HG03025 (cell line): Measurements from ENCODE around the gene CRYGA.

ENCODE experiments used
- ATAC-seq: cut with Tn5 transposase; IDR thresholded peaks from one replicate; pipeline ENCODE4 v1.9.1; 2021; ENCODE audit warnings: mild to moderate bottlenecking, moderate library complexity; ENCODE audit not compliant: unreplicated experiment, low FRiP score

The CRYGA gene, protein sequence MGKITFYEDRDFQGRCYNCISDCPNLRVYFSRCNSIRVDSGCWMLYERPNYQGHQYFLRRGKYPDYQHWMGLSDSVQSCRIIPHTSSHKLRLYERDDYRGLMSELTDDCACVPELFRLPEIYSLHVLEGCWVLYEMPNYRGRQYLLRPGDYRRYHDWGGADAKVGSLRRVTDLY

DNA sequence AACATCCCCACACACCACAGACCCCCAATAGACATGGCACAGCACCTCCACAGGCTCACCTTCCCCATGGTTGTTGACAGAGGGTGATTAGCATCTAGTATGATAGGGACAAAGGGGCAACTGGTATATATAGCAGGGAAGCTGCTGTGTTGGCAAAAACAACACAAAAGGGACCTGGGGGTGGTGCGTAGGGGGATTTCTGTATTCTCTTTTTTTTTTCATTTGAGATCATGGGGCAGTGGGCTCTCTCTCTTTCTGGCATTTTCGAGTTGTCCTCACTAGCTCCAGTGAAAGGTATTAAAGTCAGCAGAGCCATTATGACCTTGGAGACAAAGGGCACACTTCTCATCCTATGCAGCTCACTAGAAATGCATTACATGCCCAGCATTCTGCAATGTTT is at the start of gene CRYGA:
Gene CRYGA (minus strand): TSS at position 101 of the 400 bp plus-strand sequence. CDS start 33 bp downstream, at position 68.
- no peak for ATAC-seq

DNA sequence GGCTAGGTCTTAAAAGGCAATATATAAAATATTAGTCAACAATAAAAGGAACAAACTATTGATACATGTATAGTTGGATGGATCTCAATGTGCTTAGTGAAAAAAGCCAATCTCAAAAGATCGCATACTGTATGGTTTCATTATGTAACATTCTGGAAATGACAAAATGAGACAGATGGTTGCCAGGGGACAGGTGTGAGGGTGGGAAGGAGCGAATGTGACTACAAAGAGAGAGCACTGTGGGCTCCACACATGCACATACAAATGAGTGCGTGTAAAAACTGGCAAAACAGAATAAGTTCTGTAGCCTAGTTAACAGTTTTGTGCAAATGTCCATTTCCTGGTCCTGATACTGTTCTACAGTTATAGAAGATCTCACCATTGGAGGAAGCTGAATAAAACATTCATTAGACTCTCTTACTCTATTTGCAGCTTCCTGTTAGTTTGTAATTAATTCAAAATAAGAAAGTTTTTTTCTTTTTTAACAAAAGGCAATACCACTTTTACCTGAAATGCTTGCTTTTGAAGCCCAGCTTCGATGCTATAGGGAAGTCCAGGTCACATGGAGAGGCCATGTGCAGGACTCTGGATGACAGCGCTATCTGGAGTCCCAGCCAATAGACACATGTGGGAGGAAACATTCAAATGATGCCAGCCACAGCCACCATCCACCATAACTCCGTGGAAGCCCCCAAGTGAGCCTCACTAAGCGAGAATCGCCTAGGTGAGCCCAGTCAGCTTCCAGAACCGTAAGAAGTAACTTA is 47.5 kb upstream of the CRYGA start:
- no peak for ATAC-seq

DNA sequence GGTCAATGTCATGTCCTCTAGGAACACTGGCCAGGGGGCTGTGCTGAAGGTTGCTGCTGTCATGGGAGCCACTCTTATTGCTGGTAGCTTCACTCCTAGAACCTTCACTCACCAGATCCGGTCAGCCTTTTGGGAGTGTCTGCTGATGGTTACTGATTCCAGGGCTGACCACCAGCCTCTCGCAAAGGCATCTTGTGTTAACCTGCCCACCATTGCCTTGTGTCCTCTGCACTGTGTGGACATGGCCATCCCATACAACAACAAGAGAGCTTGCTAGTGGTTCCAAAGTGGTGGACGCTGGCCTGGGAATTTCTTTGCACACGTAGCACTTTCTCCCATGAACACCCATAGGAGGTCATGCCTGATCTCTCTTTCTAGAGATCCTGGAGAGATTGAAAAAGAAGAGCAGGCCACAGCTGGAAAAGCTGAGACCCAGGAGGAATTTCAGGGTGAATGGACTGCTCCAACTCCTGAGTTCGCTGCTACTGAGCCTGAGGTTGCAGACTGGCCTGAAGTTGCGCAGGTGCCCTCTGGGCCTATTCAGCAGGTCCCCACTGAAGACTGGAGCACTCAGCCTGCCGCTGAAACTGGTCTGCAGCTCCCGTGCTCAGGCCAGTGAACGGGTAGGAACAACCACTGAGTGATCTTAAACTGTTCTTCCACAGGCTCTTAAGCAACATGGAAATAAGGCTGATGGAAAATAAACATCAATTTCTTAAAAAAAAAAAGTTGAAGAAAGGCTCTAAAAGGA is 45.1 kb upstream of the CRYGA start:
- ATAC-seq = no peak

DNA sequence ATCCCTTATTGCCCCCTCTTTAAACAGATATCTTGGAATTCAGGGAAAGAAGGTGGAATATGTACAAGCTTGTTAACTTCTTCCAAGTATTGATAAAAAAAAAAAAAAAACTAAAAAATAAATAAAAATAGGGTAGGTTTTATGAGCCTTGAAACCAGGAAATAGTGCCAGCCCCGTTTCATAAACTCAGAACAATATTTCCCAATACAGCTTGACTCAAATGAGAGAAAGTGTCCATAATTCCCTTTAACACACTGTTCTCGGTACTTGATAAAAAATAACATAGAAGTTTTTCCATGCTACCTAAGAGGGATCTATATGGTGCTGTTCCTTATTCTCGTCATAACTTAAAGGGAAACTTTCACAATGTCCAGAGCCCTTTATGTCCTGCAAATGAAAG is 44.4 kb upstream of the CRYGA start:
- no peak for ATAC-seq

- no peak for ATAC-seq
Measured at GRCh38 chr2:208204166-208204565, 40.8 kb upstream of the CRYGA start.

- ATAC-seq = no peak
Measured at GRCh38 chr2:208195531-208195930, 32.1 kb upstream of the CRYGA start.

DNA sequence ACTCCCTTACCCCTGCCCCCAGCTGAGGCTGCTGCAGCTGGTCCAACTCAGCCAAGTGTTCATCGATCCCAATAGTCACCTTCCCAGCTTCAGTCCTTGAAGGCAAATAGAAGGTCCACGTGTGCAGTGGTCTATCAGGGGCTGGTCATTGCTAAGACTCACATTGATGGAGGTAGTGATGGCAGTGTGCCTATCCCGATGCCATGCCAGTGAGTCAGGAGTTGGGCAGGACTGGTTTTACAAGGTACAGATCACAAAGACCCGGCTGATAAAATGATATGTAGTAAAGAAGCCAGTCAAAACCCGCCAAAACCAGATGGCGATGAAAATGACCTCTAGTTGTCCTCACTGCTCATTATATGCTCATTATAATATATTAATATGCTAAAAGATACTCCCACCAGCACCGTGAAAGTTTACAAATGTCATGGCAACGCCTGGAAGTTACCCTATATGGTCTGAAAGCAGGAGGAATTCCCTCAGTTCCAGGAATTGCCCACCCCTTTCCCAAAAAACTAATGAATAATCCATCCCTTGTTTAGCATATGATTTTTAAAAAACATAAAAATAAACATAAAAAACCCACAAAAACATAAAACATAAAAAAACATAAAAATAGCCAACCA is 29.3 kb upstream of the CRYGA start:
- no peak for ATAC-seq

- no peak for ATAC-seq
Measured at GRCh38 chr2:208189810-208190503, 26.6 kb upstream of the CRYGA start, which contains the start of gene C2orf80. Gene C2orf80, minus strand, starts transcription at chr2:208190030. Its CDS starts 3,044 bp downstream, at chr2:208186986.

DNA sequence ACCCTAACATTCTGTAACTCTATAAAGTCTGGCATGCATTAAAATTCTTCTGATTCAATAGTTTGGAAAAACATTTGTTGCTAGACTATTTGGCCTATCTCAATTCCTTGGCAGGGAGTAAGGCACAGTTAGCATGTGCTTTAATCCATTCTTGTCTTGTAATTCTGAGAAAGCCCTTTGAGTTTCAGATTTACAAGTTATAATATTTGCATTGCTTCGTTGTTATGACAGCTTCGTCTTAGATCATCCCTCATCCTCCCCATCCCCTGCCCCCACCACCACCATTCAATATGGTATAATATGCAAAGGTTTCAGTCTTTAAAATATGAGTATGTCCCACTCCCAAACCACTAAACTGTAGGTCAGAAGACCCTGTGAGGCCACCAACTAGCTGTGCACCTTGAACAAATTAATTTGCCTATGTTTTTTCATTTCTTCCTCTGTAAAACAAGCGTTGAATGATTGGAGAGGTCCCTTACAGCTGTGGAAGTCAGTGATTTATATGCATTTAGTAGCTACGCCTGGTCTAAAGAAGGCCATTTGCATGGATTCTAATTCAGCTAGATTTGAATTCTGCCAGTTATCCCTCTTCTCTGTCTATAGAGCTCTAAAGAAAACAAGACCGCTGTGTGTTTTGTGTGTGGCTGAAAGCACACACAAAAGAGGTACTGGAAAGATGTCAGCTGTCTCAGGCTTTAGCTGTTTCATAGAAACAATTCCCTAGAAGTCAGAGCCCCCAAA is 25.9 kb upstream of the CRYGA start:
- no peak for ATAC-seq

GRCh38 chr2:208186893-208187292 is 23.5 kb upstream of the CRYGA start:
- no peak for ATAC-seq

GRCh38 chr2:208186465-208186864 is 23.1 kb upstream of the CRYGA start:
- no peak for ATAC-seq

DNA sequence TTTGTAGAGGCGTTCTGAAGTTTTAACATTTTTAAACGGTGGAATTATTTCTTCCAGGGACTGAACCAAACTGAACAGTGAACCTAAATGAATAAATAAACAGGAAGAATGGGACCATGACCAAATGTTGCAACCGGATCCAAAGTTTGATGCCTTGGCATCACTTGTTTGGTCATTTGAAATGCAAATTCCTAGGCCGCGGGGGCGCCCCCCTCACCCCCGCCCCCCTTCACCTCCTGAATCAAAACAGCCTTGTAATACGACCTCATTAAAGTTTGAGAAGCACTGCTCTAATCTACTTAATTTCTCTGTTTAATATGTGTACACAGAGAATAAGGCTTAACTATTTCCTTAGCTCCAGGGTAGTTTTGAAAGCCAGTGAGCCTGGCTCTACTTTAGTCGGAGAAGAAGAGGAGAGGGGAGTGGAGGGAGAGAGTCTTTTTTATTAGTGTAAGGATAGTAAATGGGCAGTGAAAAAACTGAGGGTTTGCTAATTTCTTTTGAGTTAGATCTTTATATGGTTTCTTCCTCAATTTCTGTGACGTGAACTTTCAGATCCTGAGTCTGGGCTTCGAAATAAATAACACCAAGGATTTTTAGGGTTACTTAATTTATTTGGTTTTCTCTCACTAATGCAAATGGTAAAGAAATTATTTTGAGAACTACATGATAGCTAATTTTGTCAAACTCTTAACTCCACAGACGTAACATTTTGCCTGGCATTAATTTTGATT is 20.8 kb upstream of the CRYGA start:
- ATAC-seq = no peak

GRCh38 chr2:208183526-208183925 is 20.1 kb upstream of the CRYGA start:
- ATAC-seq = no peak

- no peak for ATAC-seq
Measured at GRCh38 chr2:208182835-208183234, 19.4 kb upstream of the CRYGA start.

- no peak for ATAC-seq
Measured at GRCh38 chr2:208179028-208179609, 15.7 kb upstream of the CRYGA start.

- ATAC-seq = no peak
Measured at GRCh38 chr2:208175840-208176153, 12.4 kb upstream of the CRYGA start.

- peak; percentile 97 for ATAC-seq
Measured at GRCh38 chr2:208175069-208175839, 11.9 kb upstream of the CRYGA start.

- ATAC-seq = no peak
Measured at GRCh38 chr2:208174144-208174543, 10.8 kb upstream of the CRYGA start.
